ENCODE data around the gene LCOR. TPM values are rescaled to one million over a fixed set of nuclear protein-coding genes. Genes with fewer than 3 reads are reported as not detected.

LCOR gene
- polyA plus RNA-seq, 2 donors: 2.9 to 5.9 TPM

DNA sequence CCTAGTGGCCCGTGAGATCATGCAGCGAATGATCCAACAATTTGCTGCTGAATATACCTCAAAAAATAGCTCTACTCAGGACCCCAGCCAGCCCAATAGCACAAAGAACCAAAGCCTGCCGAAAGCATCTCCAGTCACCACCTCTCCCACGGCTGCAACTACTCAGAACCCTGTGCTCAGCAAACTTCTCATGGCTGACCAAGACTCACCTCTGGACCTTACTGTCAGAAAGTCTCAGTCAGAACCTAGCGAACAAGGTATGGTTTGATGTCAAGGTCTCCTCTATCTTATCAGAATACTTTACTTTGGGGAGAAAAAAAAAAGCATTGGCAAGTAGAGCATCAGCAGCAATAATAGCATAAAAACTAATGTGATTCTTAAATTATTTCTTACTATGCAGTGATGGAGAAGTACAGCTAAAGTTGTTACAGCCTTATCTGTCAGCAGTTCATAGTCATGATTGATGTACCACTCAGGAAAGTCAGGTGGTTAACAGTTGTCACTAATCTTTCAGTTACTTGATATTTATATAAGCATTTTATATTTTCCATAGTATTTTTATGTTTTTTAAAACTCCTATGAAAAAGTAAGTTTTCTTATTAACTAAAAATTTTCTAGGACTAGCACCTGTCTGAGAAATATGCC is 117.1 kb downstream of the LCOR start:
- 88 to 94% methylated on average over 5 of the region's 5 CpGs for WGBS, 2 donors

DNA sequence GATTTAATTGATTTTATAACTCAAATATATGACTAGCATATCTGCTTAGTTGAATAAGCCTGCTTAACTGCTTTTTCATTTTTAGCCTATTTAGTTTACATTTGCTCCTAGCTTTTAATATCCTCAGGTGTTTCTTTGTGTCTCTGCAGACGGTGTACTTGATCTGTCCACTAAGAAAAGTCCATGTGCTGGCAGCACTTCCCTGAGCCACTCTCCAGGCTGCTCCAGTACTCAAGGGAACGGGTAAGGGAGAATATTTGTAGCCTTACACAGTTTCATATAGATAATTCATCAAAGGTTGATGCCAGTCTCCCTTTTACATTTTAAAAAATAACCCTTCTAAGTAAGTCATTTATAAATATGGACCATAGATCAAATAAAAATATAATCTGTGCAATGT is 119.9 kb downstream of the LCOR start:
- no peaks in the 10 kb centered on the region for H3K27me3 ChIP-seq (ENCODE audit: control insufficient read depth in 1 of 2, insufficient read depth in 2 of 2, low read length in 2 of 2)
- no peaks in the 10 kb centered on the region for H3K9me3 ChIP-seq (ENCODE audit: control insufficient read depth in 2 of 2, insufficient read depth in 1 of 2, low read depth in 1 of 2, low read length in 1 of 2)
- H3K36me3 ChIP-seq (ENCODE audit: control insufficient read depth in 2 of 2, insufficient read depth in 2 of 2, low read length in 1 of 2): peaks cover 6 to 11% of the 10 kb centered on the region in 2 donors
- H3K4me1 ChIP-seq (ENCODE audit: control insufficient read depth in 2 of 2, insufficient read depth in 2 of 2, low read length in 1 of 2): peaks cover 0 to 3% of the 10 kb centered on the region in 2 donors
- H3K27ac ChIP-seq (ENCODE audit: low read depth in 2 of 2, low read length in 1 of 2): no peak overlapping the region
- 85 to 90% methylated on average over 2 of the region's 2 CpGs for WGBS, 2 donors
- no peak overlapping the region for H3K4me3 ChIP-seq (ENCODE audit: low read depth in 1 of 2, low read length in 2 of 2)

More for the DNA sequence above, 117.1 kb downstream of the LCOR start:
- H3K27me3 ChIP-seq (ENCODE audit: control insufficient read depth in 1 of 2, insufficient read depth in 2 of 2, low read length in 2 of 2): no peaks in the 10 kb centered on the region
- no peak overlapping the region for H3K27ac ChIP-seq (ENCODE audit: low read depth in 2 of 2, low read length in 1 of 2)
- no peaks in the 10 kb centered on the region for H3K9me3 ChIP-seq (ENCODE audit: control insufficient read depth in 2 of 2, insufficient read depth in 1 of 2, low read depth in 1 of 2, low read length in 1 of 2)
- H3K4me1 ChIP-seq (ENCODE audit: control insufficient read depth in 2 of 2, insufficient read depth in 2 of 2, low read length in 1 of 2): peaks cover 0 to 3% of the 10 kb centered on the region in 2 donors
- peaks cover 0 to 3% of the 10 kb centered on the region in 2 donors for H3K36me3 ChIP-seq (ENCODE audit: control insufficient read depth in 2 of 2, insufficient read depth in 2 of 2, low read length in 1 of 2)
- no peak overlapping the region for H3K4me3 ChIP-seq (ENCODE audit: low read depth in 1 of 2, low read length in 2 of 2)

DNA sequence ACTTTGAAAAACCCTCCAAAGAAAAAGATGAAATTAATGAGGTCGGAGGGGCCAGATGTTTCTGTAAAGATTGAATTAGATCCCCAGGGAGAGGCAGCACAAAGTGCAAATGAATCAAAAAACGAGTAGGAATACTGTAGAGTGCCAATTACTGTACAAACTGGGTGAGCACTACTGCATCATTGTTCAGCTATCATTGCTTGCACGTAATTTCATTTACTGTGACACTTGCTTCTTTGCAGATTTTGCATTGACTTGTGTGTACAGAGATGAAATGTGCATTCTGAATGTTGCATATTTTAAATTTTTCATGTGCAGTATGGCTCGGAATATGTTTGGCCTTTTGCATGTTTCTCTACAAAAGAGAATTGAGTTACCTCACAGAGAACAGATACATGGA is 123.7 kb downstream of the LCOR start:
- H3K36me3 ChIP-seq (ENCODE audit: control insufficient read depth in 2 of 2, insufficient read depth in 2 of 2, low read length in 1 of 2): peaks cover 6 to 11% of the 10 kb centered on the region in 2 donors
- no peaks in the 10 kb centered on the region for H3K4me1 ChIP-seq (ENCODE audit: control insufficient read depth in 2 of 2, insufficient read depth in 2 of 2, low read length in 1 of 2)
- 86 to 87% methylated on average over 4 of the region's 4 CpGs for WGBS, 2 donors
- H3K4me3 ChIP-seq (ENCODE audit: low read depth in 1 of 2, low read length in 2 of 2): no peak overlapping the region
- no peak overlapping the region for H3K27ac ChIP-seq (ENCODE audit: low read depth in 2 of 2, low read length in 1 of 2)
- H3K9me3 ChIP-seq (ENCODE audit: control insufficient read depth in 2 of 2, insufficient read depth in 1 of 2, low read depth in 1 of 2, low read length in 1 of 2): no peaks in the 10 kb centered on the region
- H3K27me3 ChIP-seq (ENCODE audit: control insufficient read depth in 1 of 2, insufficient read depth in 2 of 2, low read length in 2 of 2): no peaks in the 10 kb centered on the region

DNA sequence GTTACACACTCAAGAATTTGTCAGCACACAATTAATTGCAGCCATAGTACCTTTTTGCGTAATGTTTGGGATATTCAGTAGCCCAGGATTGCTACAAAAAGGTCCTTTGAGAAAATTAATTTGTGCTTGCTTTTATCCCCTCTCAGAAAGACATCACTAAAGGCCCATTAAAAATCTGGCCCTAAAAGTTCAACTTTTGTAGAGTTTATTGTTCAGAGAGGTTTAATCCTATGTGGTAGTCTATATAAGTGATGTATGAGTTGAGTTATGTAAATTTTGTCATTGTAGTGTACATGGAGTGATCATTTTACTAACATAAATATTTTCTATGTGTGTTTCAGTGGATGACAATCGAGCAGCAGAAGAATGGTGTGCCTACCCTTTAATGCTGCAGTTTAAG is 126.0 kb downstream of the LCOR start:
- H3K4me3 ChIP-seq (ENCODE audit: low read depth in 1 of 2, low read length in 2 of 2): no peak overlapping the region
- 93 to 96% methylated on average over 2 of the region's 2 CpGs for WGBS, 2 donors
- no peaks in the 10 kb centered on the region for H3K4me1 ChIP-seq (ENCODE audit: control insufficient read depth in 2 of 2, insufficient read depth in 2 of 2, low read length in 1 of 2)
- H3K36me3 ChIP-seq (ENCODE audit: control insufficient read depth in 2 of 2, insufficient read depth in 2 of 2, low read length in 1 of 2): peaks cover 6 to 11% of the 10 kb centered on the region in 2 donors
- H3K27ac ChIP-seq (ENCODE audit: low read depth in 2 of 2, low read length in 1 of 2): no peak overlapping the region
- no peaks in the 10 kb centered on the region for H3K27me3 ChIP-seq (ENCODE audit: control insufficient read depth in 1 of 2, insufficient read depth in 2 of 2, low read length in 2 of 2)
- H3K9me3 ChIP-seq (ENCODE audit: control insufficient read depth in 2 of 2, insufficient read depth in 1 of 2, low read depth in 1 of 2, low read length in 1 of 2): no peaks in the 10 kb centered on the region

DNA sequence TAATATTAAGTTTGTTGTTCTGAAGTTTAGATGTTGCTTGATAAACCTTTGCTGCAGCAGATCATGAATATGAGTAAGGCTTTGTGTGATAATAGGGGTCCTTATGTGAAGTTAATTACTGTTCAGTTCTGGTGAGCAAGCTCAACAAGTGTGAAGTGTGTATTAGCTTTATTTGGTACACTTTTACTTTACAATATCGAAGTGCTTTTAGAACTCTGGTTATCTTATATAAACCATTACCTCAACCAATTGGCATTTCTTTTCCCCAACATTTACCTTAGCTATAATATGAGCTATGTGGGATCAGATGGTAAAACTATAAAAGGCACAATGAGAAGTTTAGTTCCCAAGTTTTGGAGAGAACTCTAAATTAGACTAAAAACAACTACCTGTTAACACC is 127.6 kb downstream of the LCOR start:
- peaks cover 6 to 8% of the 10 kb centered on the region in 2 donors for H3K36me3 ChIP-seq (ENCODE audit: control insufficient read depth in 2 of 2, insufficient read depth in 2 of 2, low read length in 1 of 2)
- no peak overlapping the region for H3K27ac ChIP-seq (ENCODE audit: low read depth in 2 of 2, low read length in 1 of 2)
- no peaks in the 10 kb centered on the region for H3K4me1 ChIP-seq (ENCODE audit: control insufficient read depth in 2 of 2, insufficient read depth in 2 of 2, low read length in 1 of 2)
- no peaks in the 10 kb centered on the region for H3K9me3 ChIP-seq (ENCODE audit: control insufficient read depth in 2 of 2, insufficient read depth in 1 of 2, low read depth in 1 of 2, low read length in 1 of 2)
- H3K4me3 ChIP-seq (ENCODE audit: low read depth in 1 of 2, low read length in 2 of 2): no peak overlapping the region
- H3K27me3 ChIP-seq (ENCODE audit: control insufficient read depth in 1 of 2, insufficient read depth in 2 of 2, low read length in 2 of 2): no peaks in the 10 kb centered on the region
- WGBS, 2 donors: 55 to 67% methylated on average over 1 of the region's 1 CpG

DNA sequence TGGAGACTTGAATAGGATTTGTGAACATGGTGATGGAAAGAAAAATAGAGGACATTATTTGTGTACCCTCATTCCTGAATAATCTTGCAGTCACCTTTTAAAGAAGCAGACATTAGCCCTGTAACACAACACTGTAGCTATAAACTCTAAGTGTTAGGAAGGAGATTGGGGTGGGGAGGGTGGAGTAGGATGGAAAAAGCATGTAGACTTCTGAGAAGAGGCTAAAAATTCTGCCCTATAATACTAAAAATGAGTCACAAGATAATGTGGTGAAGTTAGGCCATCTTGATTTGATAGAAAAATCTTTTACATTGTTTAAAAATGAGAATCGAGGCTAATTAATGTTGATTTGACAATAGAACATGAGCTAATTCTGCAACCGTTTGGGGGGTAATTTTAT is 128.8 kb downstream of the LCOR start:
- Histone ChIP-seq H3K4me1 (ENCODE audit: control insufficient read depth in 2 of 2, insufficient read depth in 2 of 2, low read length in 1 of 2) (no peaks in the 10 kb centered on the region), H3K9me3 (ENCODE audit: control insufficient read depth in 2 of 2, insufficient read depth in 1 of 2, low read depth in 1 of 2, low read length in 1 of 2) (no peaks in the 10 kb centered on the region), H3K4me3 (ENCODE audit: low read depth in 1 of 2, low read length in 2 of 2) (no peak overlapping the region), H3K27me3 (ENCODE audit: control insufficient read depth in 1 of 2, insufficient read depth in 2 of 2, low read length in 2 of 2) (no peaks in the 10 kb centered on the region), H3K27ac (ENCODE audit: low read depth in 2 of 2, low read length in 1 of 2) (no peak overlapping the region), H3K36me3 (ENCODE audit: control insufficient read depth in 2 of 2, insufficient read depth in 2 of 2, low read length in 1 of 2) (peaks cover 0 to under 1% of the 10 kb centered on the region in 2 donors)
- WGBS, 2 donors: 83 to 84% methylated on average over 2 of the region's 2 CpGs

DNA sequence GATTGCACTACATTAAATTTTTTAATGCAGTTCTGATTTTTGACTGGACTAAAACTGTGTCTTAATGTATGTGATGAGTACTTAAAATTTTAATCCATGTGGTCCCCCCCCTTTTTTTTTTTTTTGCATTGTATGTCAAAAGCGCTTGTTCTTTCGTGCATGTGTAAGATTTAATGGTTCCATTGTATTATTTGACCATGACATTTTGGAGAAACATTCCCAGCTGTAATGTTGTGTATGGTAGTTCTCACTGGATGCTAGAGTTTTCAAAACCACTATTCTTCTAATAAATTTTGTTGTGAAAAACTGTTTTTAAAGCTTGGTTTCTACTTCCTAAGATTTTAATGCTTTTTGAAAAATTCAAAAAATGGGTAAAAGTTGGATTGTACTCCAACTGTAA is 132.0 kb downstream of the LCOR start:
- WGBS, 2 donors: 99 to 100% methylated on average over 2 of the region's 2 CpGs
- H3K27me3 ChIP-seq (ENCODE audit: control insufficient read depth in 1 of 2, insufficient read depth in 2 of 2, low read length in 2 of 2): no peaks in the 10 kb centered on the region

DNA sequence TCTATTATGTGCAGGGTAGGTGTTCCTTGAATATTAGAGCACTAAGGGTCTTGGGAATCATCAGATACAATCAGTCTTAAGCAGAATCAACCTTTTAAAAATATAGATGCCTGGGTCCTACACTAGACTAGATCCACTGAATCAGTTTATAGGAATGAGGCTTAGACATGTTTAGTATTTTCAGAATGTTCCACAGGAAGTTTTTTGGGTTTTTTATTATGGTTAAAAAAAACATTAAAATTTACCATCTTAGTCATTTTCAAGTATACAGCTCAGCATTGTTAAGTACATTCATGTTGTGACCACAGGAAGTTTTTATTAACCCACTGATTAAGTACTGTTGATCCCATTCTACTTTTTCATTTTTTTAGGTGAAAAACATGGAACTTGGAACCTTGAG is 135.7 kb downstream of the LCOR start:
- Histone ChIP-seq H3K4me1 (ENCODE audit: control insufficient read depth in 2 of 2, insufficient read depth in 2 of 2, low read length in 1 of 2) (peaks cover 0 to 2% of the 10 kb centered on the region in 2 donors), H3K36me3 (ENCODE audit: control insufficient read depth in 2 of 2, insufficient read depth in 2 of 2, low read length in 1 of 2) (no peaks in the 10 kb centered on the region), H3K9me3 (ENCODE audit: control insufficient read depth in 2 of 2, insufficient read depth in 1 of 2, low read depth in 1 of 2, low read length in 1 of 2) (no peaks in the 10 kb centered on the region), H3K27ac (ENCODE audit: low read depth in 2 of 2, low read length in 1 of 2) (no peak overlapping the region), H3K27me3 (ENCODE audit: control insufficient read depth in 1 of 2, insufficient read depth in 2 of 2, low read length in 2 of 2) (no peaks in the 10 kb centered on the region), H3K4me3 (ENCODE audit: low read depth in 1 of 2, low read length in 2 of 2) (no peak overlapping the region)

More for the DNA sequence above, 132.0 kb downstream of the LCOR start:
- Histone ChIP-seq H3K27ac (ENCODE audit: low read depth in 2 of 2, low read length in 1 of 2) (no peak overlapping the region), H3K4me3 (ENCODE audit: low read depth in 1 of 2, low read length in 2 of 2) (no peak overlapping the region), H3K4me1 (ENCODE audit: control insufficient read depth in 2 of 2, insufficient read depth in 2 of 2, low read length in 1 of 2) (peaks cover 0 to 2% of the 10 kb centered on the region in 2 donors), H3K36me3 (ENCODE audit: control insufficient read depth in 2 of 2, insufficient read depth in 2 of 2, low read length in 1 of 2) (no peaks in the 10 kb centered on the region), H3K9me3 (ENCODE audit: control insufficient read depth in 2 of 2, insufficient read depth in 1 of 2, low read depth in 1 of 2, low read length in 1 of 2) (no peaks in the 10 kb centered on the region)

DNA sequence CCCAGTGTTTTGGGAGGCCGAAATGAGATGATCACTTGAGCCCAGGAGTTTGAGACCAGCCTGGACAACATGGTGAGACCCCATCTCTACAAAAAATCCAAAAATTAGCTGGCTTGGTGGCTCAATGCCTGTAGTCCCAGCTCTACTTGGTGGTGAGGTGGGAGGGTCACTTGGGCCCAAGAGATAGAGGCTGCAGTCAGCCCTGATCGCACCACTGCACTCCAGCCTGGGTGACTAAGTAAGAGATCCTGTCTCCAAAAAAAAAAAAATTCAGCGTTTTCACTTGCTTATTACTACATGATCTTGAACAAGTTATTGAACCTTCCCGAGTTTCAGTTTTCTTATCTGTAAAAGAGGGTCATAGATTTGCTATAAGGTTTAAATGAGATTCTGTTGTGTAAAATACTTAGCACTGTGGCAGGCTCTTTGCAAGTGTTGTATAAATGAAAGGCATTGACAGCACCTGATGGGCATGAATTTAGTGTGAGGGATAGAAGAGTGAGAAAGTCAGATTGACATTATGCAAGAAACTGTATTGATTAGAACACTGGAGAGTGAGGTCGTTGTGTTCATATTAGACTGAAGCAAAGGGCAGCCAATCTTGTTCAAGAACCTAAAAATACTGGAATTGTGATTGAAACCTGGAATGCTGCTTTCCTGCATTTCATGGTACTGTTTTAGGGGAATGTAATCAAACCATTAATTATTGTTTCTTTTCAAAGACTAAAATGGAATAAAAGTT is 136.8 kb downstream of the LCOR start:
- no peak overlapping the region for H3K4me3 ChIP-seq (ENCODE audit: low read depth in 1 of 2, low read length in 2 of 2)
- H3K27ac ChIP-seq (ENCODE audit: low read depth in 2 of 2, low read length in 1 of 2): no peak overlapping the region
- no peaks in the 10 kb centered on the region for H3K36me3 ChIP-seq (ENCODE audit: control insufficient read depth in 2 of 2, insufficient read depth in 2 of 2, low read length in 1 of 2)
- H3K9me3 ChIP-seq (ENCODE audit: control insufficient read depth in 2 of 2, insufficient read depth in 1 of 2, low read depth in 1 of 2, low read length in 1 of 2): no peaks in the 10 kb centered on the region
- H3K4me1 ChIP-seq (ENCODE audit: control insufficient read depth in 2 of 2, insufficient read depth in 2 of 2, low read length in 1 of 2): peaks cover 0 to 2% of the 10 kb centered on the region in 2 donors
- no peaks in the 10 kb centered on the region for H3K27me3 ChIP-seq (ENCODE audit: control insufficient read depth in 1 of 2, insufficient read depth in 2 of 2, low read length in 2 of 2)
- 89 to 95% methylated on average over 5 of the region's 5 CpGs for WGBS, 2 donors

DNA sequence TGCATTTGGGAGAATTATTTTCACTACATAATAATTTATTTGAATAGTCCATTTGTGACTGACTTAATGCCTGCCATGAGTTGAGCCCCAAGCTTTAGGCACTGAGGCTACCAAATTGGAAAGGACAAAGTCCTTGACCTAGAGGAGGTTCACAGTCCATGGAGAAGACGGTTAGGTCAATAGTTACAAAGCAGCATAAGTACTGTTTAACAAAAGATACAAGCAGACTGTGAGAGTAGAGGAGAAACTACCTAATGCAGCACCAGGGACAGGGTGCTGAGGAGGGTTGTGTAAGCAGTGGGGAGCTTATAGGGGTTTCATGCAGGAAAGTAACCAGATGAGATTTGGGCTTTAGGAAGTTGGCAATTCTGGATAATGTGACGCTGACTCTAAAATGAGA is 139.2 kb downstream of the LCOR start:
- Histone ChIP-seq H3K9me3 (ENCODE audit: control insufficient read depth in 2 of 2, insufficient read depth in 1 of 2, low read depth in 1 of 2, low read length in 1 of 2) (no peaks in the 10 kb centered on the region), H3K4me3 (ENCODE audit: low read depth in 1 of 2, low read length in 2 of 2) (no peak overlapping the region), H3K27ac (ENCODE audit: low read depth in 2 of 2, low read length in 1 of 2) (no peak overlapping the region), H3K4me1 (ENCODE audit: control insufficient read depth in 2 of 2, insufficient read depth in 2 of 2, low read length in 1 of 2) (peaks cover 0 to 2% of the 10 kb centered on the region in 2 donors), H3K27me3 (ENCODE audit: control insufficient read depth in 1 of 2, insufficient read depth in 2 of 2, low read length in 2 of 2) (no peaks in the 10 kb centered on the region), H3K36me3 (ENCODE audit: control insufficient read depth in 2 of 2, insufficient read depth in 2 of 2, low read length in 1 of 2) (no peaks in the 10 kb centered on the region)
- 83 to 97% methylated on average over 2 of the region's 2 CpGs for WGBS, 2 donors

All from esophagus (tissue), 2 donors.